Measurements from ENCODE around the gene NXPE3.

Gene NXPE3

GRCh38 chr3:101803173-101803782, 24.3 kb downstream of the NXPE3 start:
- peak; percentile 17 for DNase-seq

GRCh38 chr3:101803939-101804338, 24.9 kb downstream of the NXPE3 start:
- no peak for DNase-seq

- DNase-seq: no peak
Observed at GRCh38 chr3:101806491-101806890, 27.5 kb downstream of the NXPE3 start.

DNA sequence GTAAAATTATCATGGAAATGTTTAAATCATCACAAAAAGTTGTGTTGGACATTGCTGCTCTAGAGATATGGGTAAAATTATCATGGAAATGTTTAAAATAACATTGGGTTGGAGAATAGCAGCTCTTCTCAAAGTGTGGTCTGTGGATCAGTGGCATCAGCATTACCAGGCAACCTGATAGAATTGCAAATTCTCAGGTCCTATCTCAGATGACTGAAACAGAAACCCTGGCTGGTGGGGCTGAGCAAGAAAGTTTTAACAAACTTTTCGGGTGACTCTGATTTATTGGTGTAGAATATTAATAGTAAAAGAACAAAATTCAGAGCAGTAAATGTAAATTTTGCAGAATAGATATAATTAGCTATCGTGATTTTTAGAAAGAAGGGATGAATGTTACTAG, 28.9 kb downstream of the NXPE3 start:
- no peak for DNase-seq

DNA sequence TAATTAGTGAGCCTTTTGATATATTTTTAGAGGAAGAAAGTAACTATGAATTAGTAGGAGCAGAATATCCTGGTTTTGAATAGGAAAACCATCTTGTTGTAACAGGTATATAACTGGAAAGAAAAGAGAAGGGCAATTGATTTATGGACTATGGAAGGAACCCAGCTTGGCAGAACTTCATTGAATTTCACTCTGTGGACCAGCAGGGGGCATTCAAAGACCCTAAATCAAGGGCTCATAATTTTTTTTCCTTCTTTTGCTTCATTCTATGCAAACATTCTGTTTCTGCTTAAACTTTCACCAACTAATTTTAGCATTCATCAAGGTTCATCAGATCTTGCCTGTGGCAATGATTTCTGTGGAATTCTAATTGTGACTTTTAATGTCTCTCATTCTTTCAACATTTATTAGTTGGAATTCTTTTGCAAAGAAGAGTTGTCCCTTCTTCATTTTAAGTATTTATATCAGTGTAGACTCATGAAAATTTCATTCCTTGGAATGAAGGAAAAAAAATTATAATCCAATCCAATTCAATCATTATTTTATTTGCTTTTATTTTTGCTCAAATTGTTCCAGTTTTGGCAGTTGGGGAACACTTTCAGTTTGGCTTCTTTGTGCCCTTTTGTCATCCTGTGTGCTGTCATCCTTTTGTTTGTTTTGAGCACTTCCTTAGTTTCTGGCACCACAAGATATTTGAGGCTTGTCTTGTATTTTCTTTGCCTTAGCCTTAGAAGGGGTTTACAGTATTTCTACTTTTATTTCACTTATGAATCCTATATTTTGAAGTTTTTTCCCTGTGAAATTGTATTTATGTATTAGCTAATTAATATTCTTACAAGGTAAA, 30.4 kb downstream of the NXPE3 start:
- peak; percentile 19 for DNase-seq

- DNase-seq: no peak
Observed at GRCh38 chr3:101810022-101810418, 31.0 kb downstream of the NXPE3 start.

GRCh38 chr3:101811875-101812274, 32.9 kb downstream of the NXPE3 start:
- no peak for DNase-seq

DNA sequence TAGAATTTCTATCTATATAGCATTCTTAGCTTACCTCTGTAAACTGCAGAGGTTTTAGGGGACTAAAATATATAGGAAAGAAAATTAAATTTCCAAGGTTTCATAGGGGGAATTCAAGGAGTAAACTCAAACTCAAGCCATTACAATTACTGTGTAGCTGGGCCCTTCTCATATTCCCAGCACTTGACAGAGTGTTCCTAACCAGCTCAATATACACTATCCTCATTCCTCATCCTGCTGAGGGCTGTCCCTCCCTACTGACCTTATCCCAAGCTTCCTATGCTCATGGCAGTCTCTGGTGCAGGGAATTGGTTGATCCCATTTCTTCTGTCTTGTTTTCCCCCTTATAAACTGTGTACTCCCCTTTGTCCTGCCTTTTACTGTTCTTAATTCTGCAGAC, 33.9 kb downstream of the NXPE3 start:
- no peak for DNase-seq

DNA sequence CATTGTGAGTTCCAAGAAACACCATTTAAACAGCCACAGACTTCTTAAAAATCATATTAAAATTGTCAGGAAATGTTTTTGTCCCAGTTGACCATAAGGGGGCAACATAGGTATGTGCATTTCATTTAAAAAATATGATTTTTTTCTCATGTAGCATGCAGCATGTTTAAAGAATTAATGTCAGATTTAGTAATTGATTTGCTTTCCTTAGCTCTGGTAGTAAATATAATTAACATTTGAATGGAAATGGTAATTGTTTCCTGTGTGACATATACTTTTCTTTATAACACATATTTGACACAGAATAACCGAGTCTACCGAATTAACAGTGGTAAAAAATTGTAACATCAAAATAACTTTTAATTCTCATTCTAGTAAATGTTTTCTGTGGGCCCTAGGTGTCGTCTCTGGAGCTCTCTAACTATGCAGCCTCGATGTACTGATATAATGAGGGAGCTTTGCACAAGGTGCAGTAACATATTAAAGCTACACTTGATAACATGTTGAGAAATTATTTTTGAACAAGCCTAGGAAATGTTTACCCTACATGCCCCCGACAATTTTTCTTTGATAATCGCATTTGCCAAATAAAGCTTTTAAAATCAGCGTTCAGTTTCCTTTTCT, 34.9 kb downstream of the NXPE3 start:
- no peak for DNase-seq

DNA sequence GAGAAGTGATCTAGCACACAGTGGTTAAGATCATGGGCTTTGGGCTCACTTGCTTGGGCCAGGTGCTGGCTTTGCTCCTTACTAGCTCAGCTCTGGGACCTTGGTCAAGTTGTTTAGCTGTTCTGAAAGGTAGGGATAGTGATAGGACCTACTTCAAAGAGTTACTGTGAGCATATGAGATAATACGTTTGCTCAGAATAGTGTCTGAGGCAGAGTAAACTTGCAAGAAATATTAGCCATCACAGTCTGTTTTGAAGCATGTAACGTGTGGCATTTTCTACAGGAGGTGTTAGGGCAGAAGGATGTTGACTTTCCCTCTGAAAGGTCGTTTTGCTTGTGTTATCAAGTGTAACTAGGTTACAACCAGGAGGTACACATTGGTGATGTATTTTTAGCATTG, 35.8 kb downstream of the NXPE3 start:
- no peak for DNase-seq

DNA sequence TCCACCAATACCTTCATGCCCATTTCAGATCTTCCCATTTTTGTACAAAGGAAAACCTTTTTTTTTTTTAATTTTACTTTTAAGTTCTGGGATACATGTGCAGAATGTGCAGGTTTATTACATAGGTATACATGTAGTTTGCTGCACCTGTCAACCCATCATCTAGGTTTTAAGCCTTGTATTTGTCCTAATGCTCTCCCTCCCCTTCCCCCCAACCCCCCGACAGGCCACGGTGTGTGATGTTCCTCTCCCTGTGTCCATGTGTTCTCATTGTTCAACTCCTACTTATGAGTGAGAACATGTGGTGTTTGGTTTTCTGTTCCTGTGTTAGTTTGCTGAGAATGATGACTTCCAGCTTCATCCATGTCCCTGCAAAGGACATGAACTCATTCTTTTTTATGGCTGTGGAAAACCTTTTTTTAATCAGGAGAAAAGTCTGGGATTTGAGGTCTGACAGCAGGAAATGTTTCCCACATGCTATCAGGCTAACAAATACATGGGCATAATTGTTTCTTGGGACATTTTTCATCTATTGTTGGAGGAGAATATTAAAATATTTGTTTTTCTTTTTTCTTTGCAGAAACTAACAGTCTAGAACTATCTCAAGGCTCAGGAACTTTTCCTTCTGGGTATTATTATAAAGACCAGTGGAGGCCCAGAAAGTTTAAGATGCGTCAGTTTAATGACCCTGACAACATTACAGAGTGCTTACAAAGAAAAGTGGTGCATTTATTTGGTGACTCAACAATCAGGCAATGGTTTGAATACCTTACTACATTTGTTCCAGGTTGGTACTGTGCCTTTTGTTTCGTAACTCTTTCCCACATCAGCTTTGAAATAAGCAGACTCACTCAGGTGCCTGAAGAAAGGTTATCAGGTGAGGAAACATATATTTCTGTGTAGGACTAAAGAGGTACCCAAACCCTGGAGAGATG, 37.5 kb downstream of the NXPE3 start:
- DNase-seq: no peak

DNA sequence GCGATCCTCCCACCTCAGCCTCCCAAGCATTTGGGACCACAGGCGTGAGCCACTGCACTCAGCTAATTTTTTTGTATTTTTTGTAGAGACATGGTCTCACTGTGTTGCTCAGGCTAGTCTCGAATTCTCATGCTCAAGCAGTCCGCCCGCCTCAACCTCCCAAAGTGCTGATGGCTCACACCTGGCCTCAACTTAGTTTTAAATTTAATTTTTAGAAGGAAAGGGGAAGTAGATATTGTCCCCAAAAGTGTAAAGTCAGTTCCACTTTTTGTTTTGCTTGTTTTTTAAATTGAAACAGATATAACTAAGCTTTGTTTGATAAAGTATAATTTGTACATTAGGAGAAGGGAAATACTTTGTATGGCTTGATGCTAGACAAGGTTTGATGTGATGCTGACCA, 39.0 kb downstream of the NXPE3 start:
- DNase-seq: no peak

- no peak for DNase-seq
Observed at GRCh38 chr3:101819649-101820206, 40.7 kb downstream of the NXPE3 start.

DNA sequence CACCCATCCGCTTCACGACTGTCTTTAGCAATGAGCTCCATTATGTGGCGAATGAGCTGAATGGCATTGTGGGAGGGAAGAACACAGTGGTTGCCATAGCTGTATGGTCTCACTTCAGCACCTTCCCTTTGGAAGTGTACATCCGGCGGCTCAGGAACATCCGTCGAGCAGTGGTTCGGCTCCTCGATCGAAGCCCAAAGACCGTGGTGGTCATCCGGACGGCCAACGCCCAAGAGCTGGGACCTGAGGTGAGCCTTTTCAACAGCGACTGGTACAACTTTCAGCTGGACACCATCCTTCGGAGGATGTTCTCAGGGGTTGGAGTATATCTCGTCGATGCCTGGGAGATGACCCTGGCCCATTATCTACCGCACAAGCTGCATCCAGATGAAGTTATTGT, 42.5 kb downstream of the NXPE3 start:
- DNase-seq: no peak

DNA sequence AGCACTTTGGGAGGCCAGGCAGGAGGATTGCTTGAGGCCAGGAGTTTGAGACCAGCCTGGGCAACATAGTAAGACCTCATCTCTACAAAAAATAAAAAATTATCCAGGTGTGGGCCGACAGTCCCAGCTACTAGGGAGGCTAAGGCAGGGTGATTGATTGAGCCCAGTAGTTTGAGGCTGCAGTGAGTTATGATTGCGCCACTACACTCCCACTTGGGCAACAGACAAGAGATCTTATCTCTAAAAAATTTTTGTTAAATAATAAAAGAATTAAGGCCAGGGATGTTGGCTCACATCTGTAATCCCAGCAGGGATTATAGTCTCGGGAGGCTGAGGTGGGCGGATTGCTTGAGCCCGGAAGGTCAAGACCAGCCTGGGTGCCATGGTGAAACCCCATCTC, 44.5 kb downstream of the NXPE3 start:
- DNase-seq: no peak

DNA sequence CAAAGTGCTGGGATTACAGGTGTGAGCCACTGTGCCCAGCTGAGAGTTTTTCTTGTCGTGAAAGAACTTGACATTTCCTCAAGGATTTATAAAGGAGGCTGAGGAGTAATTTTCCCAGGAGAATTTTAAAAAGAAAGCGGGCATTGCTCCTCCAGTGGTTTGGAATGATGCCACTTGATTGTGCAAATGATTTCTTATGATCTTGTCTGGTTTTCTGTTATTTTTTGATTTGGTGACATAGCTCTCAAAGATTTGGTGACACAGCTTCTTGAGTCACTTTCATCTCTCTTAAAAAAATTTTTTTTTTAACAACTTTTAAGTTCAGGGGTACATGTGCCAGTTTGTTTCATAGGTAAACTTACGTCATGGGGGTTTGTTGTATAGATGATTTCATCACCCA, 45.7 kb downstream of the NXPE3 start:
- DNase-seq: no peak

- no peak for DNase-seq
Observed at GRCh38 chr3:101825904-101826445, 47.0 kb downstream of the NXPE3 start.

GRCh38 chr3:101827211-101828174, 48.5 kb downstream of the NXPE3 start:
- peak; percentile 61 for DNase-seq

GRCh38 chr3:101828276-101828675, 49.3 kb downstream of the NXPE3 start:
- no peak for DNase-seq

DNA sequence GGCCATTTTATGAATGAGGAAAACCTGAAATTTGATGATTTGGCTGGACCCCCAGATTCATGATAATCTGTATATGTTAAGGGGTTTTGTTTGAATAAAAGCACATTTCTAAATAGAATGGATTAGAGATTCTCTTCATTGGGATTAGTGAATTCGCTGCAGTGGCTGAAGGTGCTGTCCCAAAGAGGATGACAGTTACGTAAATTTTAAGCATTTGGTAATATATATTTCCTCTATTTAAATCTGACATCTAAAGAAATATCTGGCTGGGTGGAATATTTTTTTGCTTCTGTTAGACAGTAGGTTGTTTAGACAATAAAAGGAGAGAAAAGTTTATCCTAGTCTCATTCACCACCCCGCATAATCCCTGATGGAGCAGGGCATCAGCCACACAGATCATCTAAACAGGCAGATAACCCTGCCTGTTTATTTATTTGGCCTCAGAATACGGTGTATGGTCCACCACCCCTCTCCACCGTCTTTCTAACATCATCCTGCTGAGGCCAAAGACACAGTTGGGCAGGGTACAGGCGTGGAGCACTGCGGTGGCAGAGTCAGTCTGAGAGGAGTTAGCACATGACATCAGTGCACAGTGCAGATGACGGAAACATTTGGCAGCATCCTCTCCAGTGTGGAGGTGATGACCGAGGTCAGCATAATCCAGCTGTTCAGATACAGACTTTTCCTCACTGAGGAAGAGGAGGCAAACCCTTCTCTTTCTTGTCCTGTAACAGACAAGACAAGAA, 49.9 kb downstream of the NXPE3 start:
- DNase-seq: peak; percentile 35
